Erythroblast (primary cell): ENCODE measurements around the gene SPTBN1.

ENCODE experiments used
- DNase-seq, 2 experiments: peaks; one replicate each; lab custom pipeline; 2025; lab: John Stamatoyannopoulos, UW
- GATA1 ChIP-seq: IDR thresholded peaks from 2 replicates; pipeline ENCODE4 v1.6.1; 2011; ENCODE audit warnings: low read depth, mild to moderate bottlenecking, control low read depth, low read length, moderate library complexity
- POLR2A ChIP-seq: IDR thresholded peaks from 2 replicates; pipeline ENCODE4 v1.6.1; 2011; ENCODE audit warnings: mild to moderate bottlenecking, low read length

Gene SPTBN1

DNA sequence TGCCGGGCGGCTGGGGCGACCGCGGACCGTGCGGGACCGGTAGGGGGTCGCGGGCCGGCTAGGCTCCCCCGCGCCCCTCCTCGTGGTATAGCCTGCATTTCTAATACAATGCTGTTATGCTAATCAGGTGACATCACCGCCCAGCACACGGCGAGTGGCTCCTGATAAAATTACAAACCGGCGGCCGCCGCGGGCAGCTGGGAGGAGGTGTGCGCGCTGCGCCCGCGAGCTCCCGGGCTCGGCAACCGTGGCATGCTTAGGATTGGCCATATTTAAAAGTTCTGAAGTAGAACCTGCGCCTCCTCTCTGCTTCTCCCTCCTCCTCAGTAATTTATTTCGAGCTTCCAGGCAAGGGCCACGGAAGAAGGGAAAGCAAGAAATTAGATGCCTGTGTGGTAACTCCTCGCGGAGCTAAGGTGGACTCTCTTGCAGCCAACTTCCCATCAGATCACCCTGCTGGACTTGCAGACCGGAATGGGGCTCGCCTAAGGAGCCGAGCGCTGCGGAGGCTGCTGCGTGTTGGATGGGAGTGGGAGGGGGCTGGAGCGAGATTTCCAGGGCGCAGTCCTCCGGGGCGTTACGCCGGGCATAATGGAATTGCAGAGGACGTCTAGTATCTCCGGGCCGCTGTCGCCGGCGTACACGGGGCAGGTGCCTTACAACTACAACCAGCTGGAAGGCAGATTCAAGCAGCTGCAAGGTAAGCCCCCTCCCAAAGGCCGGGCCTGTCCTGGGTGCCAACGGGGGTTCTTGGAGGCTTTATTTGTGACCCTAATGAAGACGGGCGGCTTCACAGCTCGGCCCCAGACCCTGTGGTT lies 102.3 kb downstream of the SPTBN1 start:
- DNase-seq = peak; percentile 55 to 69

DNA sequence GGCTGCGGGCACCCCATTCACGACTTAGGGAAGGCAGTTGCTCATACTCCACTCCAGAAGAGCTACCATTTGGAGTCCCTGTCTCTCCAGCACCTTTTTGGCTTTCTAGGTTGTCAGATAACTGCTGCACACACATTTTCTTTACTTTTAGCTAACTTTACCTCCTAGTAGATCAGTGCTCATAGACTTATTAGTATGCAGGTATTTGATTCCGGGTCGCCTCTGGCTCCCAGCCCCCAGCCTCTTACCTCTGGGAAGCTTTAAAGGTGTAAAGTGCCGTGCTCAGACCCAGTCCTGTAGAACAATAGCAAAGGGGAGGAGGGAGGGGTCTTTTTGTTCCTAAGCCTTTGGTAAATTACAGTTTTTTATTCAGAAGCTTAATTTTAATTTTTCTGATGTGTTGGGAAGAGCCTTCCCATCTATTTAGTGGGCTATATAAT lies 102.9 kb downstream of the SPTBN1 start:
- TF ChIP-seq GATA1 (no peak), POLR2A (no peak)
- DNase-seq = no peak

More for the DNA sequence above, 102.3 kb downstream of the SPTBN1 start:
- TF ChIP-seq POLR2A (no peak), GATA1 (no peak)

DNA sequence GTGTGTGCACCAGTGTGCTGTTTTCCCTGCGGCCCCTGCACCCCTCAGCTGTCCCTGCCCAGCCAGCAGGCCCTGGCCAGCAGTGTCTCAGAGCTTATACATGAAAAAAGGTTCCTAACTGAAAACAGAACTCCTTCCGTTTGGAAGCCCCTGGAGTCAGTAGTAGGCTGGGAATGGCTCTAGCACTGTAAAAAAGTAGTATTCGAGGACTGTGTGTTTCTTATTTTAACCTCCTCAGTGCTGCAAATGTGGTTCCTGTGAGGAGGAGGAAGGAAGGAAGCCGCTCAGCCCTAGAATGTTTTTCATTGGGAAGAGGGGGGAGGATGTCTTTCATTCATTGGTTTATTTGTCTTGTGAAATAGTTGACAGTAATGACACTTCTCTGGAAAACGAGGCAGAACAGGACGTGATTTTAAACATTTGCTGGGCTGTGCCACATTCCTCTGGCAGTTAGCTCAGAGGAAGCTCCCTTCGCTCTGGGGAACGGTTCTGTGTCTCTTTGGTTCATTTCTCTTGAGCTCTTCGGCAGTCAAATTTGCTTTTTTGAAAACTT lies 103.5 kb downstream of the SPTBN1 start:
- no peak for TF ChIP-seq GATA1
- TF ChIP-seq POLR2A = no peak
- peak; percentile 15 to 27 for DNase-seq

- peak; percentile 8 to 9 for DNase-seq
- TF ChIP-seq POLR2A = no peak
- TF ChIP-seq GATA1 = no peak
Measured at GRCh38 chr2:54560146-54560881, 104.2 kb downstream of the SPTBN1 start.

DNA sequence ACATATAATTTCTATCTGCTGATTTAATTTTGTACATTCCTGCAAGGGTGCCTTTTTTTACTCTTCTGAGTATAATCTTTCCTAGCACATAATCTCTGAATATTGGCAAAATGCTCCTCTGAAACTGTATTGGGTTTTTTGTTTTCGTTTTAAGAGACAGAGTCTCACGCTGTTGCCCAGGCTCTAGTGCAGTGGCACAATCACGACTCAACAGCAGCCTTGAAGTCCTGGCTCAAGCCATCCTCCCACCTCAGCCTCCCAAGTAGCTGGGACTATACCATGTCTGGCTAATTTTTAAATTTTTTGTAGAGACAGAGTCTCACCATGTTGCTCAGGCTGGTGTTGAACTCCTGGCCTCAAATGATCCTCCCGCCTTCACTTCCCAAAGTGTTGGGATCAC lies 104.9 kb downstream of the SPTBN1 start:
- DNase-seq = no peak
- TF ChIP-seq POLR2A = no peak
- no peak for TF ChIP-seq GATA1

DNA sequence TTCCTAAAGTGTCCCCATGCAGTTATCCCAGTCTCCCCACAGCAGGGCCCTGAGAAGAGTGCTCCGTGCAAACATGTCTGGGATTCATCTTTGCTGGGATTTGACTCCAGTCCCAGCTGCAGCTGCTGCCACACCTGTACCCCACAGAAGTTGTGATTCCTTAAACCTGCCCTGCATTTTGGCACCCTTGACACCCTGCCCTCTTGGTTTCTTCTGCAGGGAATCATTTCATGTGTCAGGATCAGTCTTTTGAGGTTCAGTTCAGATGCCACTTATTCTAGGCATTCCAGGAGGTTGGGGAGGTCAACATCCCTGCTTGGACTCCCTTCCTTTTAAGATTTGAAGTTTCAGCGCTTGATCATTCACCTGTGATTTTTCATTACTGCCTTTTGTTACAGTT lies 108.3 kb downstream of the SPTBN1 start:
- no peak for TF ChIP-seq POLR2A
- no peak for TF ChIP-seq GATA1
- no peak for DNase-seq

GRCh38 chr2:54565551-54565950 lies 109.4 kb downstream of the SPTBN1 start:
- no peak for TF ChIP-seq GATA1
- TF ChIP-seq POLR2A = no peak
- no peak for DNase-seq

DNA sequence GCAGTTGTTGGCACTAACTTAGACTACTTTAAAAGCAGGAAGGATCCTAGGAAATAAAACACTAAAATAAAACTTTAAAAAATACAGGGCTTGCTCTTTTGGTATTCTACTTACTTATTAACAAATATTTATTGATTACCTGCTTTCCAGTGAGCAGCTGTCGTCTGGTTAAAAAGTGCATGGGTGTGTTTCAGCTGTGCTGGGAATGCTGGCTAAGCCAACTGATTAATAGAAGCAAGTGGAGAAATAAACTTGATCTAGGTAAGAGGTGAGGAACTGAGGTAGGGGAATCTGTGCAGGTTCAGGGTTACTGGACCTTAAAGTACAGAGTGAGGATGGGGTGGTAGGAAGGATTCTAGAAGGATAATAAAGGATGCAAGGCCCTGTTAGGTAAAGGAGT lies 110.8 kb downstream of the SPTBN1 start:
- no peak for TF ChIP-seq GATA1
- no peak for TF ChIP-seq POLR2A
- DNase-seq = no peak

- no peak for TF ChIP-seq POLR2A
- no peak for TF ChIP-seq GATA1
- no peak for DNase-seq
Measured at GRCh38 chr2:54568876-54569321, 112.8 kb downstream of the SPTBN1 start.

GRCh38 chr2:54569745-54570301 lies 113.7 kb downstream of the SPTBN1 start:
- TF ChIP-seq POLR2A (no peak), GATA1 (no peak)
- no peak for DNase-seq

- DNase-seq = no peak
Measured at GRCh38 chr2:54570321-54570855, 114.3 kb downstream of the SPTBN1 start.

DNA sequence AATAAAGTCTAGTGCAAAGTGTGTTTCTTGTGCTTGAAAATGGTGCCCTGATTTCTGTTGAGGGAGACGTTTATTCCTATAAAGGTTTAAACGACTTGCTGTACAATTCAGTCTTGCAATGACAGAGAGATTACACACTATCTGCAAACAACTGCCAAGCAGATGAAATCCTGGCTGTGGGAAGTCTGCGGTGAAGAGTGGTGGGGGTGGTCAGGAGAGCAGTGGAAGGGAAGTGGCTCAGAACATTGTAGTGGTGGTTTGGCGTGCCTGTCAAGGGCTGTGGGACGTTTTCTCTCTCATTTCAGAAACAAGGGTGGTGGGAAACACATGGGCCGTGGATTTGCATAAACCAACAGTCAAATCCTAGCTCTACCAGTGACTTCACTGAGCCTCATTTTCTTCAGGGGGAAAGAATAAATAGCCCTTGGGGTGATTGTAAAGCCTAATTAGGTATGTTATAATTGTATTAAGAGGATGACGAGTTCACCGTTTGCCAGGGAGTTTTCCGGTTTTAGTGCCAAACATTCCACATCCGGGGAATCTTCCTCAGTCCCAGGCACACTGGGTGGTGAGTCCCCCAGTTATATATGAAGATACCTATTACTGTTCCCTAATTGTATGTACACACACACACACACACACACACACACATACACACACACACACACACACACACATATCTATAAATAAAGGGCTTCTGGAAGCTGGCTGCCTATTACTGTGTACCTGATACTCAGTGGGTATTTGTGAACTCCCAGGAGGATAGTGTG lies 115.0 kb downstream of the SPTBN1 start:
- TF ChIP-seq POLR2A (no peak), GATA1 (no peak)
- DNase-seq = no peak

More at GRCh38 chr2:54570321-54570855, 114.3 kb downstream of the SPTBN1 start:
- TF ChIP-seq GATA1 = no peak
- no peak for TF ChIP-seq POLR2A
